GM12878 (cell line): ENCODE results near the gene ZAR1L. TPM values are rescaled to one million over a fixed set of nuclear protein-coding genes. Genes with fewer than 3 reads are reported as not detected.

ENCODE experiments used
- ATAC-seq: fragments of 200-7000 bp; cut with Tn5 transposase; 3 replicates; pipeline ENCODE4 v1.9.1; 2020; ENCODE audit warnings: mild to moderate bottlenecking, moderate library complexity
- BruUV-seq: library from RNA; stranded (reverse); fragments of 400-500 nt; replicated peaks from 2 replicates; lab custom pipeline; 2021; lab: Mats Ljungman, UMichigan
- CTCF ChIA-PET: fragments of 300-600 bp; sonication (Branson Sonifier 250); formaldehyde crosslinking; extraction: SDS; loops from one replicate; lab custom pipeline; 2021; ENCODE audit warnings: inconsistent platforms; lab: Yijun Ruan, JAX
- POLR2A ChIA-PET: fragments of 350-600 bp; formaldehyde crosslinking; extraction: SDS; loops from one replicate; lab custom pipeline; 2021; ENCODE audit warnings: inconsistent platforms; lab: Charles Lee
- RAD21 ChIA-PET: fragments of 300-600 bp; sonication (Branson Sonifier 250); formaldehyde crosslinking; loops from one replicate; lab custom pipeline; 2023; ENCODE audit warnings: antibody characterized with exemption; ENCODE audit not compliant: unreplicated experiment; lab: Charles Lee
- SMC1A ChIA-PET: fragments of 300-600 bp; sonication (Branson Sonifier 250); formaldehyde crosslinking; loops from one replicate; lab custom pipeline; 2023; ENCODE audit not compliant: unreplicated experiment, uncharacterized antibody; lab: Charles Lee
- DNase-seq: peaks from one replicate; pipeline ENCODE4 v3.0.0-alpha.2; 2011; ENCODE audit warnings: low read depth, low spot score
- FAIRE-seq: peaks from 3 replicates; lab custom pipeline; 2011; peaks lifted over from hg19 to GRCh38; lab: Jason Lieb, UNC
- H2AFZ ChIP-seq: 2 replicates; pipeline ENCODE4 v1.6.0; 2011; ENCODE audit warnings: low read depth, low read length, control low read depth; ENCODE audit not compliant: control insufficient read depth
- H3K27ac ChIP-seq: 2 replicates; pipeline ENCODE4 v1.5.1; 2011; ENCODE audit warnings: control low read depth; ENCODE audit not compliant: control insufficient read depth, insufficient read depth
- H3K27me3 ChIP-seq, 2 experiments: replicated peaks in 1 of 2; 2 replicates each; pipeline versions ENCODE4 v1.6.0 to v1.6.1; 2011; ENCODE audit warnings: low read length in 1 of 2; ENCODE audit not compliant: control insufficient read depth in 2 of 2, insufficient read depth in 2 of 2
- H3K36me3 ChIP-seq, 2 experiments: 2 replicates each; pipeline ENCODE4 v1.5.1; 2011; ENCODE audit warnings: low read length in 1 of 2; ENCODE audit not compliant: control insufficient read depth in 2 of 2, insufficient read depth in 2 of 2
- H3K4me1 ChIP-seq: 2 replicates; pipeline ENCODE4 v1.6.1; 2011; ENCODE audit warnings: mild to moderate bottlenecking, low read length, moderate library complexity, mixed read lengths; ENCODE audit not compliant: control insufficient read depth, insufficient read depth
- H3K4me2 ChIP-seq: 2 replicates; pipeline ENCODE4 v1.6.0; 2011; ENCODE audit warnings: control low read depth; ENCODE audit not compliant: control insufficient read depth, insufficient read depth
- H3K4me3 ChIP-seq: fragments of 200-600 bp; sonication (generic); 2 replicates; pipeline ENCODE4 v1.5.1; 2016
- H3K79me2 ChIP-seq: 2 replicates; pipeline ENCODE4 v1.6.0; 2011; ENCODE audit warnings: low read length; ENCODE audit not compliant: control insufficient read depth, insufficient read depth
- H3K9ac ChIP-seq: 2 replicates; pipeline ENCODE4 v1.8.0; 2011; ENCODE audit warnings: low read length, control low read depth, mixed read lengths; ENCODE audit not compliant: control insufficient read depth, insufficient read depth
- H3K9me3 ChIP-seq: replicated peaks from 3 replicates; pipeline ENCODE4 v1.5.1; 2011; ENCODE audit warnings: mild to moderate bottlenecking, low read length; ENCODE audit not compliant: control insufficient read depth, insufficient read depth
- H4K20me1 ChIP-seq: 2 replicates; pipeline ENCODE4 v1.6.0; 2011; ENCODE audit not compliant: control insufficient read depth, insufficient read depth
- EGR1 ChIP-seq, 2 experiments: IDR thresholded peaks; 1 replicate in 1 of 2; 2 replicates in 1 of 2; pipeline ENCODE4 v1.6.1; 2011 to 2012; ENCODE audit warnings: low read depth in 2 of 2, low read length in 2 of 2, borderline replicate concordance in 1 of 2, mild to moderate bottlenecking in 1 of 2, moderate library complexity in 1 of 2
- HDAC6 ChIP-seq: fragments of 200-600 bp; sonication (generic); IDR thresholded peaks from one replicate; pipeline ENCODE4 v1.8.0; 2017; ENCODE audit warnings: antibody characterized with exemption; ENCODE audit not compliant: unreplicated experiment
- IKZF1 ChIP-seq: fragments of 450-650 bp; conservative IDR thresholded peaks from 2 replicates; pipeline ENCODE4 v1.6.1; 2017; ENCODE audit warnings: antibody characterized with exemption, mild to moderate bottlenecking
- NR2C2 ChIP-seq: IDR thresholded peaks from 2 replicates; pipeline ENCODE4 v1.6.1; 2011; ENCODE audit warnings: borderline replicate concordance, low read depth; ENCODE audit not compliant: control insufficient read depth, insufficient read length
- REST ChIP-seq: IDR thresholded peaks from 2 replicates; pipeline ENCODE4 v1.6.1; 2012; ENCODE audit warnings: mild to moderate bottlenecking, low read depth, low read length
- TAF1 ChIP-seq: IDR thresholded peaks from 2 replicates; pipeline ENCODE4 v1.6.1; 2011; ENCODE audit warnings: mild to moderate bottlenecking, low read depth, low read length, borderline replicate concordance
- ZBED1 ChIP-seq: IDR thresholded peaks from 2 replicates; pipeline ENCODE4 v1.6.1; 2016; ENCODE audit warnings: borderline replicate concordance
- WGBS: methylation state at CpG from one replicate; pipeline ENCODE4 v1.1.6; 2016; ENCODE audit warnings: low lambda C conversion rate; ENCODE audit not compliant: insufficient replicate concordance, insufficient coverage; ENCODE audit errors: missing lambda C conversion rate; 5-methylcytosine and 5-hydroxymethylcytosine counted together
- in situ Hi-C: fragments of 300-500 bp; cut with MboI; formaldehyde crosslinking; loops from 9 replicates; pipeline ENCODE4 v1.14.3; 2018; ENCODE audit warnings: mixed read lengths
- intact Hi-C: fragments of 100-400 bp; cut with micrococcal nuclease; formaldehyde crosslinking; loops from one replicate; pipeline ENCODE4 v1.14.2; 2022; ENCODE audit not compliant: unreplicated experiment
- polyA plus RNA-seq, 11 experiments: library from polyadenylated mRNA; depleted of rRNA in 4 of 11; unstranded in 6 of 11; stranded (reverse) in 5 of 11; fragments of >200 nt; fragmentation: Nextera tagmentation in 4 of 11; fragmentation: Illumina TruSeq in 1 of 11; extraction: Ambion mirVana in 4 of 11; extraction: Trizol in 1 of 11; gene quantifications; 1 replicate in 1 of 11; 2 replicates in 10 of 11; pipeline versions ENCODE4 v1.2.1 to v1.2.3, GENCODE V29; 2011 to 2016; ENCODE audit warnings: inconsistent platforms in 2 of 11, missing spikeins in 2 of 11, low read depth in 1 of 11
- total RNA-seq, 4 experiments: library from RNA; depleted of rRNA in 3 of 4; stranded (reverse); fragments of >200 nt in 3 of 4; fragmentation: Illumina TruSeq in 1 of 4; extraction: Trizol in 1 of 4; gene quantifications; 2 replicates each; pipeline versions ENCODE4 v1.2.1 to v1.2.3, GENCODE V29; 2013 to 2021
- TF ChIP-seq, protein P1 (sequence below): fragments of 150-350 bp; IDR thresholded peaks from 2 replicates; pipeline ENCODE4 v1.6.1; 2014; ENCODE audit warnings: mild to moderate bottlenecking, low read depth, low read length

The ZAR1L gene
- total and polyA plus RNA-seq, 10 of the 15 experiments (the other 5 are each of a cell fraction or from before 2014, with no cell fraction given): 0.05 to 0.34 (median 0.17) TPM; not detected in 6

GRCh38 chr13:32340914-32341313 is 25.8 kb upstream of the ZAR1L start (continued):
- no peak for TF ChIP-seq TAF1
- no peak for TF ChIP-seq ZBED1
- no peak for TF ChIP-seq EGR1 (IDR thresholded peaks at IDR 0.05; ENCODE audit: borderline replicate concordance in 1 of 2, low read depth in 2 of 2, low read length in 2 of 2)
- no peak for TF ChIP-seq IKZF1

DNA sequence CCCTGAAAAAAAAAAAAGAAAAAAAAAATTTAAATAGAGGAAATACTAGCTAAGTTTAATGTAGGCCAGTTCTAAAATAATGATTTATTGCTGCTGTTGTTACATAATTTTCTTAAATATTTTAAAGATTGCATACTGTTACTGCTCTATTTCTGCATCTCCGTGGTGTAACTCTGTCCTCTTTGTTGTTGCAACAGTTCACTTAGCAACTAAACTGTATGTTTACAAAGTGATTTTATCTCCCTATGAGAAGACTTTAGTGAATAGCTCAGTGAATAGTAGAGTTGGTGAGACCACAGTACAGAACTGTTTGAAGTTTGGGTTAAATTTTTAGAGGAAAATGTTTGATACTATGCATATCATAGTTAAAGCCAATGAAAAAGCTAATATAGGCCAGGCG is 19.5 kb upstream of the ZAR1L start:
- no peak overlapping the region for H3K4me2 ChIP-seq
- no peak overlapping the region for H3K4me3 ChIP-seq
- TF ChIP-seq, protein P1, sequence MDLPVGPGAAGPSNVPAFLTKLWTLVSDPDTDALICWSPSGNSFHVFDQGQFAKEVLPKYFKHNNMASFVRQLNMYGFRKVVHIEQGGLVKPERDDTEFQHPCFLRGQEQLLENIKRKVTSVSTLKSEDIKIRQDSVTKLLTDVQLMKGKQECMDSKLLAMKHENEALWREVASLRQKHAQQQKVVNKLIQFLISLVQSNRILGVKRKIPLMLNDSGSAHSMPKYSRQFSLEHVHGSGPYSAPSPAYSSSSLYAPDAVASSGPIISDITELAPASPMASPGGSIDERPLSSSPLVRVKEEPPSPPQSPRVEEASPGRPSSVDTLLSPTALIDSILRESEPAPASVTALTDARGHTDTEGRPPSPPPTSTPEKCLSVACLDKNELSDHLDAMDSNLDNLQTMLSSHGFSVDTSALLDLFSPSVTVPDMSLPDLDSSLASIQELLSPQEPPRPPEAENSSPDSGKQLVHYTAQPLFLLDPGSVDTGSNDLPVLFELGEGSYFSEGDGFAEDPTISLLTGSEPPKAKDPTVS: no peak
- TF ChIP-seq REST (no peak), NR2C2 (no peak), HDAC6 (no peak)
- ChIA-PET RAD21 (interaction anchor here (1.1 kb wide), 1 partner anchor 17 kb away, joined by 3 read pairs; no protein-coding TSS in a partner anchor), POLR2A (interaction anchor here (1.0 kb wide), 2 partner anchors 10 to 22 kb away, joined by 3 to 4 read pairs; no protein-coding TSS in a partner anchor), CTCF (interaction anchor here (0.6 to 1.9 kb wide), 4 partner anchors 10 to 17 kb away, joined by 3 to 6 read pairs (median 4); no protein-coding TSS in a partner anchor), SMC1A (interaction anchor here (0.6 to 2.5 kb wide), 5 partner anchors 11 to 18 kb away, joined by 3 to 8 read pairs (median 5); no protein-coding TSS in a partner anchor)
- no peaks in the 10 kb centered on the region for H4K20me1 ChIP-seq
- FAIRE-seq (no peak), DNase-seq (no peak), ATAC-seq (no peak)
- H3K9me3 ChIP-seq: 0 out of 3 replicates have a peak, but pooled peaks cover 2% of the 10 kb centered on the region
- no peak overlapping the region for H3K27ac ChIP-seq
- H2AFZ ChIP-seq: no peak overlapping the region
- H3K9ac ChIP-seq: no peak overlapping the region
- H3K27me3 ChIP-seq: no peaks in the 10 kb centered on the region
- intact Hi-C loops (no loop called here), in situ Hi-C loops (no loop called here)
- 100% methylated on average over 2 of the region's 2 CpGs for WGBS
- BruUV-seq: no TSS peak
- peaks cover 0 to 17% of the 10 kb centered on the region in 2 experiments; a peak in 2 of 4 replicates for H3K36me3 ChIP-seq
- no peaks in the 10 kb centered on the region for H3K4me1 ChIP-seq
- no peaks in the 10 kb centered on the region for H3K79me2 ChIP-seq
